Gastrocnemius medialis (tissue), 4 donors: Measurements from ENCODE around the gene CHCHD6. TPM values are rescaled to one million over a fixed set of nuclear protein-coding genes. Genes with fewer than 3 reads are reported as not detected.

ENCODE experiments used
- ATAC-seq, 2 donors: fragments of 150-250 bp; one replicate each; pipeline ENCODE4 v1.9.1; 2016
- DNase-seq, 2 donors: peaks; one replicate each; pipeline ENCODE4 v3.0.0-alpha.2; 2019
- H3K27ac ChIP-seq, 4 donors: fragments of 200-600 bp; sonication (generic); 1 replicate in 1 of 4; 2 replicates in 3 of 4; pipeline ENCODE4 v1.5.1; 2016 to 2018; ENCODE audit warnings: mild to moderate bottlenecking in 2 of 4, moderate library complexity in 1 of 4
- H3K27me3 ChIP-seq, 3 donors: fragments of 200-600 bp; sonication (generic) in 2 of 3; 1 replicate in 1 of 3; 2 replicates in 2 of 3; pipeline versions ENCODE4 v1.5.1 to v1.6.0; 2016 to 2019; ENCODE audit warnings: mild to moderate bottlenecking in 1 of 3, moderate library complexity in 1 of 3
- H3K36me3 ChIP-seq, 2 donors: fragments of 200-600 bp; sonication (generic) in 1 of 2; one replicate each; pipeline ENCODE4 v1.5.1; 2017 to 2018
- H3K4me1 ChIP-seq, 2 donors: fragments of 200-600 bp; sonication (generic) in 1 of 2; one replicate each; pipeline ENCODE4 v1.5.1; 2016 to 2017; ENCODE audit warnings: mild to moderate bottlenecking in 2 of 2
- H3K4me3 ChIP-seq, 4 donors: fragments of 200-600 bp; sonication (generic) in 3 of 4; 1 replicate in 1 of 4; 2 replicates in 3 of 4; pipeline ENCODE4 v1.5.1; 2016 to 2019; ENCODE audit warnings: mild to moderate bottlenecking in 2 of 4
- H3K9me3 ChIP-seq, 3 donors: fragments of 200-600 bp; sonication (generic) in 2 of 3; 1 replicate in 1 of 3; 2 replicates in 2 of 3; pipeline ENCODE4 v1.5.1; 2016 to 2019
- CTCF ChIP-seq, 5 experiments: fragments of 450-650 bp in 3 of 5; fragments of 200-600 bp in 2 of 5; sonication (generic) in 2 of 5; IDR thresholded peaks in 4 of 5; conservative IDR thresholded peaks in 1 of 5; 1 replicate in 4 of 5; 2 replicates in 1 of 5; pipeline ENCODE4 v1.5.1; 2016 to 2019; ENCODE audit warnings: antibody characterized with exemption in 5 of 5, mild to moderate bottlenecking in 3 of 5, moderate library complexity in 3 of 5
- POLR2A ChIP-seq, 2 donors: fragments of 450-650 bp; IDR thresholded peaks; one replicate each; pipeline ENCODE4 v1.6.1; 2017; ENCODE audit warnings: antibody characterized with exemption in 2 of 2, mild to moderate bottlenecking in 2 of 2, moderate library complexity in 2 of 2
- in situ Hi-C, 4 donors: fragments of 200-750 bp; cut with MboI; loops; one replicate each; pipeline versions ENCODE4 v1.15.0 to v1.8.0; 2017; ENCODE audit warnings: low sequenced_read_pairs in 4 of 4
- intact Hi-C: fragments of 100-400 bp; cut with DNase I; formaldehyde crosslinking; loops from one replicate; pipeline ENCODE4 v1.15.1; 2023; ENCODE audit warnings: low total_unique reads
- total RNA-seq, 4 donors: library from RNA; depleted of rRNA; stranded (reverse); fragments of >200 nt; gene quantifications; one replicate each; pipeline versions ENCODE4 v1.1.0 to v1.2.3, GENCODE V29; 2016

CHCHD6 gene
- total RNA-seq, 4 donors from 2014 or later, result 2.7 to 4.2 (median 3.4) TPM

DNA sequence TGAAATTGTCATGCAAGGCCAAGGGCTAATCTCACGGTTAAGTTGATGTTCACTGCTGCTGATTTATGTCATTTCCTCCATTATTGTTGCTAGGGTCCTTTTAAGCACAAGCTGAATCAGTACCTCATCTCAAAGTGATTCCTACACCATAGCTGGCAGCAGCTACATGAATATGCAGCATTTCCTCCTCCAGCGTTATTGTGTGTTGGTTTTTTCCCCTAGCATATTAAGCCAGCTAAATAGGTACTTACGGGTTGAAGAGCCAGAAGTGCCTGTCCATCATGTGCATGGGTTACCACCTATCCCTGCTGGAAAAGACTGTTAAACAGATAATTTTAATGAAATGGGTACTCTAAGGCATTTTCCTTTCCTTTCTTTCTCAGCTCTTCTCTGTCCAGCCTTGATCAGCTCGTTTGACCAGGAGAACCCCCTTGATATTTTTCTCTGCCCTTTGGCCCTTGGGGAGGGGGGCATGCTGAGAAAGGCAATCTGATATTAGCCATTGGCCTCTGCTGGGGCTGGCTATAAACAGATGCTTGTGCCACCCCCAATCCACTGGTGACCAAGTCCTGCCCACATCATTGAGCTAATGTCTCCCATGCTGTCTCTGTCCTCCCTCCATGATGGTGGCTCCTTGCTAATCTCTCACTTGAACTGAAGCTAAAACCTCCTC, 163.3 kb downstream of the CHCHD6 start:
- no peaks in the 10 kb centered on the region for H3K9me3 ChIP-seq
- DNase-seq, result no peak
- peaks cover 20 to 23% of the 10 kb centered on the region in 2 donors for H3K4me1 ChIP-seq
- TF ChIP-seq CTCF (IDR thresholded peaks at IDR 0.05 in 4 of 5, conservative IDR thresholded peaks at IDR 0.05 in 1 of 5) (no peak), POLR2A (IDR thresholded peaks at IDR 0.05) (no peak)
- intact Hi-C loops, result no loop called here
- no peak overlapping the region for H3K4me3 ChIP-seq
- no peaks in the 10 kb centered on the region for H3K36me3 ChIP-seq
- in situ Hi-C loops, result no loop called here
- ATAC-seq, result no peak
- H3K27ac ChIP-seq, result no peak overlapping the region
- H3K27me3 ChIP-seq, result no peaks in the 10 kb centered on the region

- Histone ChIP-seq H3K9me3 (no peaks in the 10 kb centered on the region), H3K27ac (no peak overlapping the region), H3K27me3 (no peaks in the 10 kb centered on the region), H3K4me3 (no peak overlapping the region), H3K36me3 (no peaks in the 10 kb centered on the region), H3K4me1 (peaks cover 20 to 23% of the 10 kb centered on the region in 2 donors)
- DNase-seq (no peak), ATAC-seq (no peak)
- no peak for TF ChIP-seq POLR2A (IDR thresholded peaks at IDR 0.05)
- TF ChIP-seq CTCF (IDR thresholded peaks at IDR 0.05 in 4 of 5, conservative IDR thresholded peaks at IDR 0.05 in 1 of 5), result no peak
- in situ Hi-C loops, result no loop called here
- intact Hi-C loops, result no loop called here
Measured at GRCh38 chr3:126867863-126868200, 163.8 kb downstream of the CHCHD6 start.

DNA sequence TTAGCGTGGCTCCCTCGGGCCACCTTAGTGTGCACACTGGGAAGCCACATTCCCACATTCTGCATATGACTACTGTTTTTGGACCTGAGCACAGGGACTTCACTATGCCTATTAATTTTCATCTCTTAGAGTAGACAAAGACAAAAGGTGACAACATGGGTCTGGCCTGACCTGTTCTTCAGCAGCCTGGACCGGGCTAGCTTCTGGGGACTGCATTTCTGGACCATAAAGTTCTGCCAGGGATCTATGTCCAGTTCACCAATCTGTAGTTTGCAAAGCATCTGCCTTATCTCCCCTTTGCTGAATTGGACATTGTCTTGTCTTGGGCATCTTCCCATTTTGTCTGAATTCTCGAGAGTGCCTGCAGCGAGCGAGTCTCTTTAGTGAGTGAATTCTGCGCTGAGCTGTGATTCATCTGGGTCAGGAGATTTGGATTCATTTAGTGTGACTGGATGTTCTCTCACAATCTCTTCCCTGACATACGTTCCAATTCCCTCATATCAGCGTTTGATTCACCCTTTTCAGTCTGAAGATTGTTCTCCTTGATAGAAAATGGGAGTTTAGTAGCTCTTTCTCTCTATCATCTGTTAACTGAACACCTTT, 166.7 kb downstream of the CHCHD6 start:
- DNase-seq, result no peak
- Histone ChIP-seq H3K27ac (no peak overlapping the region), H3K4me1 (peaks cover 20 to 23% of the 10 kb centered on the region in 2 donors), H3K4me3 (no peak overlapping the region), H3K36me3 (no peaks in the 10 kb centered on the region), H3K9me3 (no peaks in the 10 kb centered on the region), H3K27me3 (no peaks in the 10 kb centered on the region)
- intact Hi-C loops, result no loop called here
- in situ Hi-C loops, result no loop called here
- ATAC-seq, result peak in 1 of 2 donors; percentile 68
- no peak for TF ChIP-seq CTCF (IDR thresholded peaks at IDR 0.05 in 4 of 5, conservative IDR thresholded peaks at IDR 0.05 in 1 of 5)
- TF ChIP-seq POLR2A (IDR thresholded peaks at IDR 0.05), result no peak

- Histone ChIP-seq H3K27me3 (no peaks in the 10 kb centered on the region), H3K4me3 (no peak overlapping the region), H3K9me3 (no peaks in the 10 kb centered on the region), H3K36me3 (no peaks in the 10 kb centered on the region), H3K4me1 (peaks cover under 1 to 2% of the 10 kb centered on the region in 2 donors), H3K27ac (no peak overlapping the region)
- in situ Hi-C loops (no loop called here), intact Hi-C loops (no loop called here)
- DNase-seq (no peak), ATAC-seq (no peak)
- no peak for TF ChIP-seq CTCF (IDR thresholded peaks at IDR 0.05 in 4 of 5, conservative IDR thresholded peaks at IDR 0.05 in 1 of 5)
- TF ChIP-seq POLR2A (IDR thresholded peaks at IDR 0.05), result no peak
Measured at GRCh38 chr3:126872701-126873342, 168.8 kb downstream of the CHCHD6 start.
